GM20000 (cell line): ENCODE results near the gene TMEM269.

ENCODE experiments used
- DNase-seq: peaks from one replicate; pipeline ENCODE4 v3.0.0; 2012; ENCODE audit warnings: low spot score
- CTCF ChIP-seq: IDR thresholded peaks from 2 replicates; pipeline ENCODE4 v1.5.1; 2012; ENCODE audit warnings: mild to moderate bottlenecking, control low read depth; ENCODE audit errors: extremely low read depth, missing control alignments

The TMEM269 gene

GRCh38 chr1:42779725-42780124 lies 5.1 kb upstream of the TMEM269 start:
- no peak for DNase-seq
- TF ChIP-seq CTCF, result no peak

GRCh38 chr1:42780176-42780575 lies 4.6 kb upstream of the TMEM269 start:
- no peak for DNase-seq
- no peak for TF ChIP-seq CTCF

DNA sequence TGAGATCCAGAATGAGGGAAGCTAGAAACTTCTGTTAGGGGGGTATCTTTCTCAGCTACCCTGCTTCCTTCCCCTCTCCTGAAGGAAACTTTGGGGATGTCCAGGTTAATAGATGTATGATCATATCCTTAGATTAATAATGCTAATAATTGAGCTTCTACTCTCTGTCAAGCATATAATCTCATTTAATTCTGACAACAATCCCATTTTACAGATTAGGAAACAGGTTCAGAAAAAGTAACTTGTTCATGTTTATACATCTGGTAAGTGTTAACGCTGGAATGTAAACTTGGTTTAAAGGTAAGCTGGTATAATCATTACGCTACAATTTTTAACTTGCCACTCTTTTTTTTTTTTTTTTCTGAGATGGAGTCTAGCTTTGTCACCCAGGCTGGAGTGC lies 1.7 kb upstream of the TMEM269 start:
- no peak for DNase-seq

GRCh38 chr1:42784547-42784945 lies 245 bp upstream of the TMEM269 start:
- no peak for DNase-seq
- no peak for TF ChIP-seq CTCF

More for the DNA sequence above, 1.7 kb upstream of the TMEM269 start:
- no peak for TF ChIP-seq CTCF

DNA sequence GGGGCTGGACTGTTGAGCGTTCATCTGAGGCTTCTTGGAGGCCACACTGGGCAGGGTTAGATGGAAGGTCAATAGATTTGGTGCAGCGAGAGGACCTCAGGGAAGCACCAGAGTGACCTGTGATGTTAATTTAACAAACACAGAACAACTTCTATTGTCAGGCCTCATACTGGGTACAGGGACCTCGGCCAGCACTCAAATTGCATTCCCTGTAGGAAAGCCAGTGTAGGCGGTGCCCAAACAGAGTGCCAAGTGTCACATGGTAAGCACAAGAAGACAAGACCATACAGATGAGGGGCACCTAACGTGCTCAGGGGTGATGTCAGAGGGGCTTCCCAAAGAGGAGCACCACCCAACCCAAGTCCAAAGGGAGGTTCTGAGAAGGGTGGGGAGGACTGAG lies 1.3 kb downstream of the TMEM269 start:
- no peak for DNase-seq
- TF ChIP-seq CTCF, result no peak

DNA sequence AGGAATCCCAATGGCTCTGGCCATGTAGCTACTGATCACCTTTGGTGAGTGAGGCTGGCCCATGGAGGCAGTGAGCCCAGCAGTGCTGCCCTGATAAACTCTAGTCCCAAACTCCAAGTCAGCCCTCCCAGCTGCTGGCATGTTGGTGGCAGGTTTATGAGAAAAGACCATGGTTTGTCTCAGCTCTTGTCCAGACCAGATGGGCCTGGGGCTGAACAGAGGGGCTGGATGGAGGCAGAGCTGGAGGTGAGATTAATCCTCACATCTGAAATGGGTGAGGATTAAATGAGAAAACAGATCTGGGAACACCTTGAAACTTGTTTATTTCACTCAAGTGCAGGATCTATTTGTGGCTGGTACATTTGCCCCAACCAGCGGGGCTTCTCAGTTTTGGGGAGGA lies 3.2 kb downstream of the TMEM269 start:
- no peak for TF ChIP-seq CTCF
- no peak for DNase-seq

GRCh38 chr1:42793824-42794223 lies 9.0 kb downstream of the TMEM269 start:
- no peak for DNase-seq
- TF ChIP-seq CTCF, result no peak
